ELF-1 (cell line): ENCODE results near the gene KIR3DL2.
"Not testable (repeated sequence)": the region's sequence is repeated elsewhere in the genome, so short reads cannot be mapped to it uniquely, and the experiment has no call there.

Source experiments
- DNase-seq: peaks from one replicate; pipeline ENCODE4 v3.0.0-alpha.2; 2016; ENCODE audit warnings: low read depth, low spot score

Gene KIR3DL2

DNA sequence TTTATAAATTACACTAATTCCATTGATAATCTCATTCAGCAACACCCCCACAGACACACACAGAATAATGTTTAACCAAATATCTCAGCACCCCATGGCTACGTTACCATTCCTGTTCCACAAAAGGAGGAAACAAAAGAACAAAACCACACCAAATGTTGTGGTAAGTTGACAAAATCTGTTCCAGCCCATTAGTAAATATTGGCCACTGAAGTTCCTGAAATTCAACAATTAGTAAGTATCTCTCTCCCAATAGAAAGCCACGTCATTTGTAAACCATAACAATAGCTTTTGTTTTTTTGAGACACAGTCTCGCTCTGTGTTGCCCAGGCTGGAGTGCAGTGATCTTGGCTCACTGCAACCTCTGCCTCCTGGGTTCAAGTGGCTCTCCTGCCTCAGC, 21.5 kb downstream of the KIR3DL2 start:
- DNase-seq, result no peak

DNA sequence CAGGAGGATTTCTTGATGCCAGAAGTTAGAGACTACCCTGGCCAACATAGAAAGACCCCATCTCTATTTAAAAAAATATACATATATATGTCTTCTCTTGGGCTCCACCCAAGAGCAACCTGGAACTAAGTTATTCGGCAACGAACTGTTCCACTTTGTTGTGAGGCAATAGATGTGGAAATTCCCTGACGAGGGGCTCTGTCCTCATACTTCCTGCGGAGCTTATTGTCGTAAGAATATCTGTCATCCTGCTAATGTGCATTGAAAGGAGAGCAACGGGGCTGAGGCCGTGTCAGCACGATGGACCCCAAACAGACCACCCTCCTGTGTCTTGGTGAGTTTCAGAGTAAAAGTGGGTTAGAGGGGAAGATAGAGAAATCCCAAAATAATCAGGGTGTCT, 23.7 kb downstream of the KIR3DL2 start, which contains the start of gene FCAR:
Gene FCAR (plus strand): TSS at position 246 of the 400 bp plus-strand sequence. CDS start 55 bp downstream, at position 301.
- DNase-seq, result no peak

DNA sequence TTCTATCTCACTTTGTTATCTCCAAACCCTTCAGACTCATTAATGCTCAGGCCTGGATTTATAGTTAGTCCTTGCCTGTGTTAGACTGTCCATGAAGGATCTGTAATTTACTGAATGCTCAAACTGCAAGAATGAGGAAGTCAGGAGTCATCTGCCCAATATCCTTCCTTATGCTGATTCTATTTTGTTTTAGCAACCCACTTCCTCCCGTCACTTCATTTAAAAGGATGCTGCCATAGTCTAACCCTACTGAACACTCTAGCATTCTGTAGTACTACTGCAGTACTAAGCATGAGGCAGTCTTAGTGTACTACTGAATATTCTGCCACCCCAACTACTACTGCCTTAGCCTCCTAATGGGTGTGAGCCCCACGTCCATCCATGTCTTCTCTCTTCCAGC, 25.3 kb downstream of the KIR3DL2 start:
- DNase-seq, result no peak

DNA sequence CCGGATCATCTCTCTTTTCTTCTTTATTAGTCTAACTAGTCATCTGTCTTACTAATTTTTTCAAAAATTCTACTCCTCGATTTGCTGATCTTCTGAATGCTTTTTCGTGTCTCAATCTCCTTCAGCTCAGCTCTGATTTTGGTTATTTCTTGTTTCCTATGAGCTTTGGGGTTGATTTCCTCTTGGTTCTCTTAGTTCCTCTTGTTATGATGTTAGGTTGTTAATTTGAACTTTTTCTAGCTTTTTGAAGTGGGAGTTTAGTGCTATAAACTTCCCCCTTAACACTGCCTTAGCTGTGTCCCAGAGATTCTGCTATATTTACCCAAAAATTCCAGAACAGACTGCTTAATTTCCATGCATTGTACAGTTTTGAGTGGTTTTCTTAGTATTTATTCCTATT, 27.2 kb downstream of the KIR3DL2 start:
- DNase-seq, result no peak

DNA sequence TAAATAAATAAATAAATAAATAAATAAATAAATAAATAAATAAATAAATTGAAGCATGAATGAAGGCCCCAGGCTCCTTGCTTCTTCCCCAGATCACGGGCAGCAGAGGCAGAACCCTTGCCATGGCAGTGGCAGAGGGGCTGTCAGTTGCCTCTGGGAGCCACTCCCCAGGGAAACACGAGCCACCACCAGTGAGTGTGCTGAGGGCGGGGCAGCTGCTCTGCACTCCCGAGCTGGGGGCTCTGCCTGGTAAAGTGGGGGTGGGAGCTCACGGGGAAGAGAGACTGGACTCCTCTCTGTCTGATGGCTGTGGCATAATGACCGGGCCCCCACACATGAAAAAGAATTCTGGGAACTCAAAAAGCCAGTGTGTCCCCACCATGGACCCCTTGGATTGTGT, 31.6 kb downstream of the KIR3DL2 start:
- no peak for DNase-seq

DNA sequence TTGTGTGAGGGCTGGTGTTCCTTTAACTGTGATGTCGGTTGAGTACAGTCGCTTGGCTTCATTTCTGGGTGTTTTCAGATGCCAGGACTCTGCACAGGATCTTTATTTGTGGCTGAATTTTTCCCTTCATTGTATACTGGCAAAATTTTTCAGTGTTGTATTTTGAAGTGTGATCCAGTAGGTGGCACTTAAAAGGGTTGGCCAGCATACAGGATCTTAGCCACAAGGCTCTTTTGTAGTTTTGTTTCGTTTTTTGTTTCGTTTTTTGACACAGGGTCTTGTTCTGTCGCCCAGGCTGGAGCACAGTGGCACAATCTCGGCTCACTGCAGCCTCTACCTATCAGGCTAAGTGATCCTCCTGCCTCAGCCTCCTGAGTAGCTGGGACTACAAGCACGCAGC, 32.5 kb downstream of the KIR3DL2 start:
- no peak for DNase-seq

- DNase-seq, result no peak
These were observed 33.0 kb downstream of the KIR3DL2 start for GRCh38 chr19:54883228-54883627.

DNA sequence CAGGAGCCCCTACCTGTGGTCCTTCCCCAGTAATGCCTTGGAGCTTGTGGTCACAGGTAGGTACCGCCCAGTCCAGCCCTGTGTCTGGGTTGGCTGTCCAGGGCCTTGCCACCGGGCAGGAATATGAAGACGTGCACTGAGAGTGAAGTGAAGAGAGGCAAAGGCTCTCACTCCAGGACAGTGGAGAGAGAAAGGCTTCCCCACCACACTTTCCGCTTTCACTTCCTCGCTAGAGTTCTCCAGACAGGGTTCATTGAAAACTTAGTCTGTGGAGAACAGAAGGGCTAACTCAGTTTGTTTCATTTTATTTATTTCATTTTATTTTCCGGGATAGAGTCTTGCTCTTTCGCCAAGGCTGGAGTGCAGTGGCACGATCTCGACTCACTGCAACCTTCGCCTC, 38.0 kb downstream of the KIR3DL2 start:
- no peak for DNase-seq

DNA sequence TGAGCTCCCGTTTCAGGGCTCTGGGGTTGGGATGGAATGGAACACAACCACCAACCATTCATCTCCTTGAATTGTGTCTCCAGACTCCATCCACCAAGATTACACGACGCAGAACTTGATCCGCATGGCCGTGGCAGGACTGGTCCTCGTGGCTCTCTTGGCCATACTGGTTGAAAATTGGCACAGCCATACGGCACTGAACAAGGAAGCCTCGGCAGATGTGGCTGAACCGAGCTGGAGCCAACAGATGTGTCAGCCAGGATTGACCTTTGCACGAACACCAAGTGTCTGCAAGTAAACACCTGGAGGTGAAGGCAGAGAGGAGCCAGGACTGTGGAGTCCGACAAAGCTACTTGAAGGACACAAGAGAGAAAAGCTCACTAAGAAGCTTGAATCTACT, 39.3 kb downstream of the KIR3DL2 start:
- DNase-seq, result no peak

DNA sequence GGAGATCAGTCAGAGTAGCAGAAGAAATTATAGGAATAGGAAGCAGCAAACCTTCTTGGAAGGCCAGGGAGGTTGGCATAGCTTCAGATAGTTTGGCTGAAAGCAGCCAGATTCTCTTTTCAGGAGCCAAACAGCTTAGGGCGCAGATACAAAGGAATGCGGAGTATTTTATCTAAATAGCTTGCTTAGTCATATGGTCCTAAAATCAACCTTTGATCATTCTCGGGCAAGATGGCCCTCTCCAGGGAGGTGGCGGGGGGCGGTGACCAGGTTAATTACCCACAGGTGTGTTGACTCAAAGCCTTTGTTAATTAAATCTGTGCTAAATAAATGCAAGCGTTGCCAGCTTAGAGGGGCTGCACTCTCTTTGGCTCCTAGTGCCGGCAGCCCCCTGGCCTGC, 43.2 kb downstream of the KIR3DL2 start:
- peak; percentile 89 for DNase-seq

GRCh38 chr19:54894106-54894505, 43.9 kb downstream of the KIR3DL2 start:
- not testable (repeated sequence) for DNase-seq

GRCh38 chr19:54896036-54896435, 45.8 kb downstream of the KIR3DL2 start:
- no peak for DNase-seq

GRCh38 chr19:54898685-54899084, 48.4 kb downstream of the KIR3DL2 start:
- DNase-seq, result not testable (repeated sequence)

GRCh38 chr19:54899646-54900045, 49.4 kb downstream of the KIR3DL2 start:
- not testable (repeated sequence) for DNase-seq

- DNase-seq, result not testable (repeated sequence)
These were observed 50.9 kb downstream of the KIR3DL2 start for GRCh38 chr19:54901153-54901552.

GRCh38 chr19:54902061-54902460, 51.8 kb downstream of the KIR3DL2 start:
- DNase-seq, result no peak

DNA sequence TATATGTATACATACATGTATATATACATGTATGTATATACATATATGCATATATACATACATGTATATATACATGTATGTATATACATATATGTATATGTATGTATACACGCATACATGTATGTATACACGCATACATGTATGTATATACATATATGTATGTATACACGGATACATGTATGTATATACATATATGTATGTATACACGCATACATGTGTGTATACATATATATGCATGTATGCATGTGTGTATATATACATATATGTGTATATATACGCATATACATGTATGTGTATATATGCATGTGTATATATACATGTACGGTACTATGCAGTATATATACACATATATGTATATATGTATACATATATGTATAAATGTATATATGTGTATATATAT, 53.1 kb downstream of the KIR3DL2 start:
- DNase-seq, result no peak

GRCh38 chr19:54904261-54904660, 54.0 kb downstream of the KIR3DL2 start:
- not testable (repeated sequence) for DNase-seq

- no peak for DNase-seq
These were observed 55.2 kb downstream of the KIR3DL2 start for GRCh38 chr19:54905421-54905802.

GRCh38 chr19:54905803-54906511, 55.7 kb downstream of the KIR3DL2 start, which contains the start of gene NCR1:
NCR1 (plus strand) TSS chr19:54906148; CDS start chr19:54906188, 40 bp downstream.
- DNase-seq, result peak; percentile 66

DNA sequence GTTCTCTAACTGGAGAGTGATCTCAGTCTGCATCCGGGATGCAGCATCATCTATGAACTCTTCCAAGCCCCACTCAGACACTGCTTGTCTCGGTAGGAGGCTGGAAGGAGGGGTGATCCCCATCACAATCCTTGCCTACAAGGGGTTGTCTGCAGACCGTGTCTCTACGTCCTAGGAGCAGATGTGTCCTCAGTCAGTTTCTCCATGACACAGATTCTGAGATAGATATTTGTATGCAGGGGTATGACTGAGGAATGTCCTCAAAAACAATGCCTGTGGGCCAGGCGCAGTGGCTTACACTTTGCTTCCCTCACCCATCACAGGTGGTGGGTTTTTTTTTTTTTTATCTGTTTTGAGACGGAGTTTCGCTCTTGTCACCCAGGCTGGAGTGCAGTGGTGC, 56.6 kb downstream of the KIR3DL2 start:
- no peak for DNase-seq

- not testable (repeated sequence) for DNase-seq
These were observed 57.7 kb downstream of the KIR3DL2 start for GRCh38 chr19:54907899-54908298.
